Measurements from ENCODE around the gene NUTF2.

DNA sequence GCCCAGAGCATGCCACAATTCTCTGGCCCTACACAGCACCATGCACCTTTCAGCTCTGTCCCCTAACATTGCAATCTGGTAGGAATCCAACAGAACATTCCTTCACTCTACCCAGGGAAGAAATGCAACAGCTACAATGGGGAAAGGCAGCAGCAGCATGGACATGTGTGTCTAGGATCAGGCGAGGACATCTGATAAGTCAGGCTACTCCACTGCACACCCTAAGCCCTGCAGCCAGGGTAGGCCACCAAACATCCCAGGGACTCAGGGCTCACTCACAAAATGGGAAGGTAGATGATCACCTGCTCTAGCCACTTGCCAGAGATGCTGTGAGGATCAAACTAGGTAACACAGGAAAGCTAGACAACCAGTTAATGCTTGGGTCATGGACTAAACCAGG, 45.5 kb upstream of the NUTF2 start:
- no peak for TF ChIP-seq POLR2A (IDR thresholded peaks at IDR 0.05; ENCODE audit: control extremely low read depth in 1 of 2, low read depth in 2 of 2, low read length in 2 of 2)
- TF ChIP-seq HDAC6 (IDR thresholded peaks at IDR 0.05; ENCODE audit: low read depth, low read length): no peak
- no peak for TF ChIP-seq RAD21 (IDR thresholded peaks at IDR 0.05 in 1 of 2, conservative IDR thresholded peaks at IDR 0.05 in 1 of 2; ENCODE audit: low read depth in 2 of 2, low read length in 2 of 2)
- no peak for TF ChIP-seq TCF12 (IDR thresholded peaks at IDR 0.05; ENCODE audit: low read depth, low read length)
